Cardiac fibroblast (primary cell): ENCODE measurements around the gene NEURL3.

Source experiments
- DNase-seq, 2 donors: peaks; one replicate each; pipeline versions ENCODE4 v3.0.0 to v3.0.0-alpha.2; 2010; ENCODE audit warnings: low read depth in 2 of 2
- H3K4me3 ChIP-seq, 2 donors: replicated peaks in 1 of 2; 1 replicate in 1 of 2; 2 replicates in 1 of 2; pipeline ENCODE4 v1.5.1; 2011; ENCODE audit warnings: low read depth in 2 of 2, low read length in 2 of 2, mild to moderate bottlenecking in 2 of 2, moderate library complexity in 1 of 2
- TF ChIP-seq, protein P1 (sequence below): IDR thresholded peaks from one replicate; pipeline ENCODE4 v1.5.1; 2011; ENCODE audit warnings: low read depth, mild to moderate bottlenecking, low read length, inconsistent platforms

Gene NEURL3

GRCh38 chr2:96538487-96539214 lies 33.5 kb upstream of the NEURL3 start:
- H3K4me3 ChIP-seq: peak overlapping the region; percentile 10 to 74
- DNase-seq: peak in 1 of 2 donors; percentile 41
- TF ChIP-seq, protein P1, sequence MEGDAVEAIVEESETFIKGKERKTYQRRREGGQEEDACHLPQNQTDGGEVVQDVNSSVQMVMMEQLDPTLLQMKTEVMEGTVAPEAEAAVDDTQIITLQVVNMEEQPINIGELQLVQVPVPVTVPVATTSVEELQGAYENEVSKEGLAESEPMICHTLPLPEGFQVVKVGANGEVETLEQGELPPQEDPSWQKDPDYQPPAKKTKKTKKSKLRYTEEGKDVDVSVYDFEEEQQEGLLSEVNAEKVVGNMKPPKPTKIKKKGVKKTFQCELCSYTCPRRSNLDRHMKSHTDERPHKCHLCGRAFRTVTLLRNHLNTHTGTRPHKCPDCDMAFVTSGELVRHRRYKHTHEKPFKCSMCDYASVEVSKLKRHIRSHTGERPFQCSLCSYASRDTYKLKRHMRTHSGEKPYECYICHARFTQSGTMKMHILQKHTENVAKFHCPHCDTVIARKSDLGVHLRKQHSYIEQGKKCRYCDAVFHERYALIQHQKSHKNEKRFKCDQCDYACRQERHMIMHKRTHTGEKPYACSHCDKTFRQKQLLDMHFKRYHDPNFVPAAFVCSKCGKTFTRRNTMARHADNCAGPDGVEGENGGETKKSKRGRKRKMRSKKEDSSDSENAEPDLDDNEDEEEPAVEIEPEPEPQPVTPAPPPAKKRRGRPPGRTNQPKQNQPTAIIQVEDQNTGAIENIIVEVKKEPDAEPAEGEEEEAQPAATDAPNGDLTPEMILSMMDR: no peak

DNA sequence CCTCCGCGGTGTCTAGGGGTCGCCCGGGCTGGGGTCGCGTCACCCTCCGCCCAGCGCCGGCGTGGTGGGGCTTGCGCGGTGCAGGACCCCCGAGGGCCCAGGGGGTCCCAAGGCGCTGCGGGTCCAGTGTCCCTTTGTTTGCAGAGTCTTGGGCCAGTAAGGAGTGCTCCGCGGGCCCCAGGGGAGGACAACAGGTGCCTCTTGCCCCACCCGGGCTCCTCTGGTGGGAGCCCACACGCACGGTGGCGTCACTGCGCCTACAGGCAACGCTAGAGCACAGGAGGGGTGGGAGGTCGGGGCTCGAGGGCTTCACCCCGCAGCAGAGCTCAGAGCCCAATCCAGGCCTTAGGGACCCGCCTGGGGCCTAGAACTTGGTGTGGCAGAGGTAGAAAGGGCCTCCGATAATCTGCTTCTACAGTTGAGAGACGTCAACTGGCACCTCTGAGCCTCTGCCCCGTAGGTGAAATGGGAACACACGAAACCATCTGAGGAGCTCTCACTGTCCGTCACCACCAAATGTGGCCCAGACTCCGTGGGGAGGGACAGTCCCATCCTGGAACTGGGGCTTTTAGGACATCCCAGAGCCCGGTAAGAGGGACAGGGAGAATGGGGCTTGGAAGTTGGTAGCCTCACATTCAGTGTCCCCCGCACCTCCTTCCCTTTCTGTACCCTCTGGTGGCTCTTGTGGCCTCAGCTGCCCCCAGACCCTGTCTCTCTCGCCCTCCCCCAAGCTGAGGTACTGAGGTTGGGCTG lies 32.8 kb upstream of the NEURL3 start:
- H3K4me3 ChIP-seq: peak overlapping the region; percentile 70 to 74
- DNase-seq: no peak
- TF ChIP-seq, protein P1: no peak

DNA sequence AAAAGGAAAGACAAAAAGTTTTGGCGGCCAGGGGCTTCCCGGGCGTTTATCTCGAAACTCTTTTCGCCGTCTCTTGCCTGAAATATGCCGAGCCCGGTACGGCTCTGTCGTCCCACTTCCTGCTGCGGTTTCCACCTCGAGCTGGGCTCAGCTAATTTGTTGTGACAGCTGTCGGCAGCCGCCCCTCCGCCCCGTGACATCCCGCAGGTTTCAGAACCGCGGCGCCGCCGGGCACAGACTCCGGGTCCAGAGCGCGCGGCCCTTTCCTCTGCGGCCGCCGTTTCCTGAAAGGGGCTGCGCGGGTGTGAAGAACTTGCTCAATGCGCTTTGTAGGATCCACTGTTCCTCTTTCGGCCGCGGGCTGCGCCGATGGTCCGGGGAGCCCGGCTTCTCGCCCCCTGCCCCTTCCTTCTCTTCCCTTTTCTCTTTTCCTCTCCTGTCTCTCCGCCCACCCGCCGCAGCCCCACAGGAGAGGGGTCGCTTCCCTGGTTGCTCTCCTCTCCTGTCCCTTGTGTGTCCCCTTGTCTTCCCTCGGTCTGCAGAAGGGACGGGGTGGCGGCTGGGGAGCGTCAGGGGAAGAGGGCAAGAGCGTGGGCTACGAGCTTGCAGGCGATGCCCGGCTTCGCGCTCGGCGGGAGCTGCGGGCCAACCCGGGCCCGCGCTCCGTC lies 32.0 kb upstream of the NEURL3 start:
- peak overlapping the region; percentile 70 to 74 for H3K4me3 ChIP-seq
- peak; percentile 41 to 48 for DNase-seq
- TF ChIP-seq, protein P1: no peak

DNA sequence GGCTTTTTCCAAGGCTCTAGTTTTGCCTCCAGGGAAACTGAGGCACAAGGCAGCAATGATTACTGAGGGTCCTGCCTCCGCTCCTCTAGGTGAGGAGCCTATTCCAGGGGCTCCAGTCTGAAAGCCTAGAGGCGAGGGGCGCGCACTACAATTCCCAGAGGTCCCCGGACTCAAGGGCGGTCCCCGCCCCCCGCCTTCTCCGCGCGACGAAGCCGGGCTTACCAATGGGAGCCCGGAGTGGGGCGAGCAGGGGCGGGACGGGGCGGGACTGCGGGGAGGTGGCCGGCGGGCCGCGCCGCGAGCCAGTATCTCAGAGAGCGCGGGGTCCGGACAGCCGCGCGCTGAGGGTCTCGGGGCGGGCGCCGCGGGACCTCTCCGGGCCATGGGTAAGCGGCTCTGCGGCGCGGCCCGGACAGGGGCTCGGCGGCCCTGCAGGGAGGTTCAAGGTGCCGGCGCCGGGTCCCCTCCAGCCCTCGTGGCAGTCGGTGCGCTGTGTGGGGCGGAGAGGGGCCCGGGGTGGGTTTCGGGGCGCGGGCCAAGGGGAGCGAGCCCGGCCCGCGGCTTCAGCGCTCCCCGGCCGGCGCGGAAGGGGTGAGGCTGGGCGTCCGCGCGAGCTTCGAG lies 31.4 kb upstream of the NEURL3 start, which contains the start of gene ARID5A:
Gene ARID5A, plus strand, starts transcription at position 308 of the 621 bp plus-strand sequence. Its CDS starts 75 bp downstream, at position 383.
- H3K4me3 ChIP-seq: peak within 1 kb of the TSS; percentile 70 to 74

GRCh38 chr2:96535331-96535730 lies 30.2 kb upstream of the NEURL3 start:
- H3K4me3 ChIP-seq: no peak overlapping the region
- no peak for DNase-seq
- TF ChIP-seq, protein P1: no peak

More for the DNA sequence above, 31.4 kb upstream of the NEURL3 start, which contains the start of gene ARID5A:
- TF ChIP-seq, protein P1: peak; percentile 23
- peak; percentile 79 to 92 for DNase-seq

GRCh38 chr2:96534701-96535181 lies 29.6 kb upstream of the NEURL3 start:
- H3K4me3 ChIP-seq: no peak overlapping the region
- no peak for DNase-seq
- TF ChIP-seq, protein P1: no peak
